ENCODE results near the gene PHACTR4.
"Not testable (repeated sequence)": the region's sequence is repeated elsewhere in the genome, so short reads cannot be mapped to it uniquely, and the experiment has no call there.

PHACTR4 gene

GRCh38 chr1:28369371-28370238 lies at the start of gene PHACTR4:
PHACTR4 (plus strand) TSS chr1:28369740; CDS start chr1:28407448, 37,708 bp downstream.
- DNase-seq, result peak; percentile 94

- DNase-seq, result no peak
Measured at GRCh38 chr1:28322194-28322593, 47.3 kb upstream of the PHACTR4 start.

- no peak for DNase-seq
Measured at GRCh38 chr1:28323720-28324119, 45.8 kb upstream of the PHACTR4 start.

- DNase-seq, result no peak
Measured at GRCh38 chr1:28326515-28326914, 43.0 kb upstream of the PHACTR4 start.

DNA sequence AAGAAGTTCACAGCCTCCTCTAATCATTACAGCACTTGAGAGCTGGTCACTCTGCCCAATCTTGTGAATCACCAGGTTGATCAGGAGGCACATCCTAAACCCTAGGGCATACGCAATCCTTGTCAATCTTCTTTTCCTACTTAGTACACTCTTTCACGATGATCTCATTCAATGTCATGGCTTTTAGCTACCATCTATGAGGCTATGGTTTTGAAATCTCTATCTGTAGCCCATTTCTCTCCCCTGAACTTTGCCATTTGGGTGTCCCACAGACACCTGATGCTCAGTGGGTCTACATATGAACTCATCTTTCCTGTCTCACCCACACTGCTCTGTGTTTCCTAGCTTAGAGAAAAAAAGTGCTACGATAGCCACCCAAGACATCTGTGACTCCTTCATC lies 42.6 kb upstream of the PHACTR4 start:
- DNase-seq, result no peak

GRCh38 chr1:28327431-28327830 lies 42.1 kb upstream of the PHACTR4 start:
- not testable (repeated sequence) for DNase-seq

DNA sequence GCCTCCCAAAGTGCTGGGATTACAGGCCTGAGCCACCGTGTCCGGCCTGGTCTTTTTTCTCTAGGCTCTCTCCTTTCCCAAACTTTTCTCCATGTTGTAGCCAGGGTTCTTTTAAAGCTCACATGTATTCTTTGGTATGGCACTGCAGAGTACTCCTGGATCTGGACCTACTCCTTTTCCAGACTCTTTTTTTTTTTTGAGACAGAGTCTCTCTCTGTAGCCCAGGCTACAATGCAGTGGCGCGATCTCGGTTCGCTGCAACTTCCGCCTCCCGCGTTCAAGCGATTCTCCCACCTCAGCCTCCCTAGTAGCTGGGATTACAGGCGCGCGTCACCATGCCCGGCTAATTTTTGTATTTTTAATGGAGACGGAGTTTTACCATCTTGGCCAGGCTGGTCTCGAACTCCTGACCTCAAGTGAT lies 41.3 kb upstream of the PHACTR4 start:
- DNase-seq, result no peak

DNA sequence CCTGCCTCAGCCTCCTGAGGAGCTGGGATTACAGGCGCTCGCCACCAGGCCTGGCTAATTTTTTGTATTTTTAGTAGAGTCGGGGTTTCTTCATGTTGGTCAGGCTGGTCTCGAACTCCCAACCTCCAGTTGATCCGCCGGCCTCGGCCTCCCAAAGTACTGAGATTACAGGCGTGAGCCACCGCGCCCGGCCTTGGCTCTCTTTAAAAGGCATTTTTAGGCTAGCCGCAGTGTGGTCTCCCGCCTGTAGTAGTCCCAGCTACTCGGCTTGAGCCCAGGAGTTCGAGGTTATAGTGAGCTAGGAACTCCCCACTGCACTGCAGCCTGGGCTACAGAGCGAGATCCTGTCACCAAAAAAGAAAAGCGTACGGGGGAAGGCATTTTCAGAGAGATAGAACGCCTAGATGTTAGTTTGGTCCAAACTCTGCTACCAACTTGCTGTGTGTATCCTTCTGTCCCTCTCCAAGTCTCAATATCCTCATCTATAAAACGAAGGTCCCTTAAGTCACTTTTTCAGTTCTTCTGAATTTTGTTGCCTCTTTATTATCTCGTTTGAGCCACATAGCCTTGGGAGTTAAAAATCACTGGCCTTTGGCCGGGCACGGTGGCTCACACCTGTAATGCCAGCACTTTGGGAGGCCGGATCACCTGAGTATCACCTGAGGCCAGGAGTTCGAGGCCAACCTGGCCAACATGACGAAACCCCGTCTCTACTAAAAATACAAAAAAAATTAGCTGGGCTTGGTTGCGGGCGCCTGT lies 40.0 kb upstream of the PHACTR4 start:
- no peak for DNase-seq

GRCh38 chr1:28338897-28339296 lies 30.6 kb upstream of the PHACTR4 start:
- no peak for DNase-seq

DNA sequence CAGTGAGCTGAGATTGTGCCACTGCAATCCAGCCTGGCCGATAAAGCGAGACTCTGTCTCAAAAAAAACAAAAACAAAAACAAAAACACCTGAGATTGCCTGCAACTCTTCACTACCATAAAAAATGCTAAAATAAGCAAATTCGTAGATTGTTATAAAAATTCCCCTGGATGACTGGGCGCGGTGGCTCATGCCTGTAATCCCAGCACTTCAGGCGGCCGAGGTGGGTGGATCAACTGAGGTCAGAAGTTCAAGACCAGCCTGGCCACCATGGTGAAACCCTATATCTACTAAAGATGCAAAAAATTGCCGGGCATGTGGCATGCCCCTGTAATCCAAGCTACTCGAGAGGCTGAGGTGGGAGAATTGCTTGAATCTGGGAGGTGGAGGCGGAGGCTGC lies 30.0 kb upstream of the PHACTR4 start:
- no peak for DNase-seq

DNA sequence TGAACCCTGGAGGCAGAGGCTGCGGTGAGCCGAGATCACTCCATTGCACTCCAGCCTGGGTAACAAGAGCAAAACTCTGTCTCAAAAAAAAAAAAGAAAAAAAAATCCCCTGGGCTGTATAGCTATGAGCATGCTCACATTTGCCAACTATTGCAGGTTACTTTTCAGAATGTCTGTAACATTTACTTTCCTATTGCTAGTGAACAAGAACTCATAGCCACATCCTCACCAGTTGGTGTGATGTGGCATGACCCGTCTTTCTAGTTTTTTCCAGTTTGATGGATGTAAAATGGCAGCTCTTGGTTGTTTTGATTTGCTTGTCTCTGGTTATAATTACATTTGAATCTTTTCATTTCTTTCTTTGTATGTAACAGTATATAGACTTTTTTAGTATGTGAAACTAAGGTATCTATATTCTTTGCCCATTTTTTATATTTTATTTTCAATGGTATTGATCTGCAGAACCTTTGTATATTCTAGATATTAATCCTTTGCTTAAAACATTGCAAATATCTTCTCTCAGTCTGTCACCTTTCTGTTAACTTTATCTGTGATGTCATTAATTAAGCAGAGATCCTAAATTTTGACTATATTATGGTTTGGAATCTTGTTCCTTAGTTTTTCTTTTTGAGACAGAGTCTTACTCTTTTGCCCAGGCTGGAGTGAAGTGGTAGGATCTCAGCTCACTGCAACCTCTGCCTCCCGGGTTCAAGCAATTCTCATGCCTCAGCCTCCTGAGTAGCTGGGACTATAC lies 29.1 kb upstream of the PHACTR4 start:
- DNase-seq, result no peak

GRCh38 chr1:28341591-28341990 lies 27.9 kb upstream of the PHACTR4 start:
- DNase-seq, result no peak

- no peak for DNase-seq
Measured at GRCh38 chr1:28343405-28343804, 26.1 kb upstream of the PHACTR4 start.

GRCh38 chr1:28353248-28353810 lies 16.2 kb upstream of the PHACTR4 start:
- not testable (repeated sequence) for DNase-seq

GRCh38 chr1:28354121-28354520 lies 15.4 kb upstream of the PHACTR4 start:
- DNase-seq, result no peak

DNA sequence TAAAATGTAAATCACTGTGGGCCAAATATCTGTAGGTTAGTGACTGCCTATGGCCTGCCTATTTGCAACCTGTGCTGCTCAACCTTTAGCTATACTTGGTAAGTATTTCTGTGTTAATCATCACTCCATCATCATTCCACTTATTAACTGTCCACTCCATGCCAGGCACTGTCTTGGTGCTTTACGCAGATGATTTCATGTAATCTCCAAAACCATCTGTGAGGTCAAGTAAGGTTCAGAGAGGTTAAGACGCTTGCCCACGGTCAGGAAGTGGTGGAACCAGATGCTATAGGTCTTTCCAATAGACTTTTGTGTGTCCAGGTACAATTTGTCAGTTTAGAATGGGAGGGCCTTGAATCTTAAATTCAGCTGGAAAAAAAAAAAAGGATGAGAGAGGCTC lies 10.8 kb upstream of the PHACTR4 start:
- no peak for DNase-seq

- DNase-seq, result peak; percentile 65
Measured at GRCh38 chr1:28359592-28360239, 9.8 kb upstream of the PHACTR4 start.

- no peak for DNase-seq
Measured at GRCh38 chr1:28364888-28365287, 4.7 kb upstream of the PHACTR4 start.

DNA sequence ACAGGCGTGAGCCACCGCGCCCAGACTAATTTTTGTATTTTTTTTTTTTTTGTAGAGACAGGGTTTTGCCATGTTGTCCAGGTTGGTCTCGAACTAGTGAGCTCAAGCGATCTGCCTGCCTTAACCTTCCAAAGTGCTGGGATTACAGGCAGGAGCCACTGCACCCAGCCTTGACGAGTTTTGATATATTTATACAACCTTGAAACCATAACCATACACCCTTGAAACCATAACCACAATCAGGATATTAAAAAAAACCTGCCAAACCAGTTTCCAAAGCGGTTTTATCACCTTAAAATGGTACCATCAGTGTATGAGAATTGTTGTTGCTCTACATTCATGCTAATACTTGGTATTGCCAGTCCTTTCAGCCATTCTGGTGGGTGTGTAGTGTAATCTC lies 3.7 kb upstream of the PHACTR4 start:
- DNase-seq, result peak; percentile 89

GRCh38 chr1:28368608-28369007 lies 932 bp upstream of the PHACTR4 start:
- not testable (repeated sequence) for DNase-seq

- DNase-seq, result no peak
Measured at GRCh38 chr1:28370239-28371009, 884 bp downstream of the PHACTR4 start.

DNA sequence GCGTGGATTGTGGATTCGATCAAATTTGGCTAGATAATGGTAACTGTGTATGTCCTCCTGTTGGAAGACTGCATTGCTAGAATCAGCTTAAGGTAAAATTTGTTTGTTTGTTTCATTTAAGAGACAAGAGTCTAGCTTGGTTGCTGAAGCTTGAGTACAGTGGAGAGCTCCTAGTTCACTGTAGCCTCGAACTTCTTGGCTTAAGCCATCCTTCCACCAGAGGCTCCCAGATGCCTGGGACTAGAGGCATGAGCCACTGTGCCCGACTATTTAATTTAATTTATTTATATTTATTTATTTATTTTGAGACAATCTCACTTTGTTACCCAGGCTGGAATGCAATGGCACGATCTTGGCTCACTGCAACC lies 1.5 kb downstream of the PHACTR4 start:
- no peak for DNase-seq
